Right lobe of liver (tissue), 6 donors: ENCODE results near the gene GPR183. TPM values are rescaled to one million over a fixed set of nuclear protein-coding genes. Genes with fewer than 3 reads are reported as not detected.

Experiments
- ATAC-seq, 4 donors: fragments of 200-7000 bp; cut with Tn5 transposase; one replicate each; pipeline ENCODE4 v1.9.1; 2020; ENCODE audit warnings: mild to moderate bottlenecking in 4 of 4, moderate library complexity in 4 of 4
- DNase-seq, 3 donors: peaks; one replicate each; pipeline ENCODE4 v3.0.0-alpha.2; 2020
- H3K27ac ChIP-seq, 3 donors: fragments of 200-600 bp; one replicate each; pipeline ENCODE4 v1.8.0; 2022
- H3K27me3 ChIP-seq, 2 donors: fragments of 200-600 bp; one replicate each; pipeline ENCODE4 v1.8.0; 2022
- H3K36me3 ChIP-seq, 4 donors: fragments of 200-600 bp; sonication (generic) in 1 of 4; one replicate each; pipeline versions ENCODE4 v1.5.1 to v1.8.0; 2017 to 2022; ENCODE audit warnings: control low read depth in 1 of 4
- H3K4me1 ChIP-seq, 4 donors: fragments of 200-600 bp; sonication (generic) in 1 of 4; one replicate each; pipeline versions ENCODE4 v1.5.1 to v1.8.0; 2017 to 2022; ENCODE audit warnings: control low read depth in 1 of 4
- H3K4me3 ChIP-seq, 3 donors: fragments of 200-600 bp; one replicate each; pipeline ENCODE4 v1.8.0; 2022
- H3K9me3 ChIP-seq, 4 donors: fragments of 200-600 bp; sonication (generic) in 1 of 4; one replicate each; pipeline versions ENCODE4 v1.5.1 to v1.8.0; 2017 to 2022; ENCODE audit warnings: control low read depth in 1 of 4
- CTCF ChIP-seq, 4 donors: fragments of 200-600 bp in 3 of 4; fragments of 450-650 bp in 1 of 4; IDR thresholded peaks; one replicate each; pipeline versions ENCODE4 v1.5.1 to v1.8.0; 2016 to 2022; ENCODE audit warnings: antibody characterized with exemption in 4 of 4, mild to moderate bottlenecking in 2 of 4
- POLR2A ChIP-seq: fragments of 450-650 bp; IDR thresholded peaks from one replicate; pipeline ENCODE4 v1.6.1; 2017; ENCODE audit warnings: antibody characterized with exemption, mild to moderate bottlenecking
- WGBS: methylation state at CpG from one replicate; pipeline ENCODE4 v1.1.6; 2018; ENCODE audit warnings: low coverage, low lambda C conversion rate; ENCODE audit not compliant: insufficient coverage; ENCODE audit errors: missing lambda C conversion rate; 5-methylcytosine and 5-hydroxymethylcytosine counted together
- intact Hi-C, 2 donors: fragments of 100-400 bp; cut with DNase I; formaldehyde crosslinking; loops; one replicate each; pipeline versions ENCODE4 v1.11.2 to v1.14.1; 2022
- total RNA-seq, 6 experiments: library from RNA; depleted of rRNA in 2 of 6; stranded (reverse); fragments of >200 nt in 2 of 6; fragmentation: NEBNext Ultra II Directional in 3 of 6; extraction: Animal tissue kit (Norgen Biotek cat#: 25700) in 3 of 6; gene quantifications; one replicate each; pipeline versions ENCODE4 v1.1.0 to v1.2.4, GENCODE V29; 2016 to 2023
- donor health status: DM: no; HTN: yes; CAD: no.
- donor health status: DM: no; HTN: no; CAD: no.
- donor health status: DM: no; HTN: no; CAD: no.
- donor health status: DM: no; HTN: yes; CAD: no.
- donor health status: DM: no; HTN: yes; CAD: no.

GPR183 gene
- total RNA-seq, 6 experiments from 2014 or later: 0.26 to 3.2 (median 1.0) TPM

GRCh38 chr13:99354371-99354951 is 47.3 kb upstream of the GPR183 start:
- WGBS: 54% methylated on average over 5 of the region's 8 CpGs
- Histone ChIP-seq H3K4me1 (no peaks in the 10 kb centered on the region), H3K27me3 (no peaks in the 10 kb centered on the region), H3K4me3 (no peak overlapping the region), H3K9me3 (no peaks in the 10 kb centered on the region), H3K27ac (no peak overlapping the region), H3K36me3 (peaks cover 0 to 12% (median 1%) of the 10 kb centered on the region in 4 donors)
- intact Hi-C loops: no loop called here
- no peak for DNase-seq
- no peak for TF ChIP-seq POLR2A
- TF ChIP-seq CTCF (IDR thresholded peaks at IDR 0.05): no peak
- ATAC-seq: no peak

- Histone ChIP-seq H3K36me3 (peaks cover 0 to 12% (median 1%) of the 10 kb centered on the region in 4 donors), H3K4me3 (no peak overlapping the region), H3K27me3 (no peaks in the 10 kb centered on the region), H3K4me1 (no peaks in the 10 kb centered on the region), H3K27ac (no peak overlapping the region), H3K9me3 (no peaks in the 10 kb centered on the region)
- WGBS: 80% methylated on average over 4 of the region's 8 CpGs
- intact Hi-C loops: no loop called here
- TF ChIP-seq POLR2A (no peak), CTCF (IDR thresholded peaks at IDR 0.05) (no peak)
- no peak for DNase-seq
- no peak for ATAC-seq
Observed at GRCh38 chr13:99353836-99354235, 46.6 kb upstream of the GPR183 start.

- H3K27ac ChIP-seq: no peak overlapping the region
- no peaks in the 10 kb centered on the region for H3K9me3 ChIP-seq
- no peak overlapping the region for H3K4me3 ChIP-seq
- DNase-seq (no peak), ATAC-seq (no peak)
- no peaks in the 10 kb centered on the region for H3K27me3 ChIP-seq
- no peaks in the 10 kb centered on the region for H3K4me1 ChIP-seq
- H3K36me3 ChIP-seq: peaks cover 0 to 12% (median 1%) of the 10 kb centered on the region in 4 donors
- 63% methylated on average over 2 of the region's 2 CpGs for WGBS
- intact Hi-C loops: no loop called here
- no peak for TF ChIP-seq POLR2A
- TF ChIP-seq CTCF (IDR thresholded peaks at IDR 0.05): no peak
Observed at GRCh38 chr13:99353246-99353600, 46.0 kb upstream of the GPR183 start.

- Histone ChIP-seq H3K9me3 (no peaks in the 10 kb centered on the region), H3K4me3 (no peak overlapping the region), H3K4me1 (no peaks in the 10 kb centered on the region), H3K27ac (no peak overlapping the region), H3K36me3 (peaks cover 0 to 9% (median 1%) of the 10 kb centered on the region in 4 donors), H3K27me3 (no peaks in the 10 kb centered on the region)
- 67% methylated on average over 1 of the region's 17 CpGs for WGBS
- no peak for ATAC-seq
- intact Hi-C loops: no loop called here
- no peak for DNase-seq
- TF ChIP-seq POLR2A (no peak), CTCF (IDR thresholded peaks at IDR 0.05) (no peak)
Observed at GRCh38 chr13:99352351-99353245, 45.4 kb upstream of the GPR183 start.
